ENCODE data around the gene MINDY4.

The MINDY4 gene

DNA sequence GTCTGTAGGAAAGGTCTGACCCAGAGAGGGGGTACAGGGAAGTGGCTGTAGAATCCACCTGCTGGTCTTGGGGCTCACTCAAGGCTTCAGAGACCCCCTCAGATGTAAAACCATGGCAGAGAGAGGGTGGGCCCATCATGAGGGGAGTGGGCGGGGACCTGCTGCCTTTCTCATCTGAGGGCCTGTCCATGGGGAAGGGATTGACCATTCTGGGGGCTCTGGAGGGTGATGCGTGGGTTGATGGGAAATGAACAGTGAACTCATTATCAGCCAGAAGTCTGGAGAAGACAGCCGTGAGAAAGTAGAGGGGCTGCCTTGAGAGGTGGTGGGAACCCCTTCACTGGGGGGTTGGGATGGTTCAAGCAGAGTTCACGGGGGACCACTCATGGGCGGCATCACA, 66.8 kb downstream of the MINDY4 start:
- DNase-seq: no peak

DNA sequence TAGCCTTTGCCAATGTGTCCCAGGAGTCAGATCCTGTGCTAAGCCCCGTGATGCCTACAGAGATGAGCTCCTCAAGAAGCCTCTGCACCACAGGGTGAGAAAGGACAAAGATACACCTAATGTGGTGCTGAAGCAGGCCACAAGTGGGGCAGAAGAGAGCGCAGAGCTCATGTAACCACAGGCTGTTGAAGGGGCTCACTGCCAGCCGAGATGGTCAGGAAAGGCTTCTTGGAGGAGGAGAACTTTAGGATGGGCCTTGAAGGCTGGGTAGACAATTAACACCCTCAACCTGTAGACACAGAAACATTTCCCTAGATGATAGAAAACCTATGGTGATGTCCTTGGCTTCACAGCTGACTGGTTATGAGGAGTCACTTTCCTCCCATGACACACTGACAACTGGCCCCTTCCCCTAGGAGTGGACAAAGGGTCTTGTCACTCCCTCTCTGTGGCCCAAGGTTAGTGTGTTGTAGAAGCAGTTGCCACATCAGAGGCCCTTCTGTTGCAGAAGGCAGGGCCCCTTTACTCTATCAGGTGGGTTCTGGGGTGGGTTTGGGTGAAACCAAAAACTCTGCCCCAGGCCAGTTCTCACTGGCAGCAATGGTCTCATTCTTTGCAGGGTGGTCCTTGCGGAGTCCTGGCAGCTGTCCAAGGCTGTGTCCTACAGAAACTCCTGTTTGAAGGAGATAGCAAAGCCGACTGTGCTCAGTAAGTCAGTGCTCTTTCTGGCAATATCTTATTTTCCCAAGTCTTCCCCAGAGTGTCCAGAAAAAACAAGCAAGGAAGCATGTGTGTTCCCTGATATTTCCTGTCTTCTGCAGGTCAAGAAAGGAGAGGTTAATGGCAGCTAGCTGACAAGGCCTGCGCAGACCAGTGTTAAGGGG, 69.2 kb downstream of the MINDY4 start:
- DNase-seq: no peak

DNA sequence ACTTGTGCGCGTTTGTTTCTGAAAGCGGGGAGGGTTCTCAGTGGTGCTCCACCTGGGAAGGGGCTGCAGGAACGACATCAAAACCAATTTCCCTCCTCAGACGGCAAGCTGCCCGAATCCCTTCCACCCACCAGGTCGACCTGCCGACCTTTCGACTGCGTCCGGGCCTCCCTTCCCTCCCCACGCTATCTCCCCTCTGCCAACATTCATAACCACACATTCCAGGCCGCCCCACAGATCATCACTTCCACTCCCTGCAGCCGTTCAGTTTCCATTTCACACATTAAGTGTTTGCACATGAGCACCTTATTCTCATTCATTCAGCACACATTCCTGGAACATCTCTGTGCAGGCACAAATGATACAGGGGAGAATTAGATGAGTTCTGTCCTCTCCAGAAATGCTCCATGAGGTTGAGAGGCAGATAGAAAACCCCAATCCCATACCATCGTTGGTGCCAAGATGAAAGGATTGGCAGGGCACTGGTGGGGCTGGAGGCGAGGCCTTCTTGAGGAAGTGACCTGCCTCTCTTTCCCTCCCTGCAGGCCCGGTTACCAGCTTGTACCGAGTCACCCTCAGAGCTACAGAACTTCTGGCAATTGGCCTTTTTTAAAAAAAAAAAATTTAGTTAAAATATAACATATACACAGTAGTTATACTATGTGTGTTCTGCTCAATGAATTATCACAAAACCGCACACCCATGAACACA, 70.0 kb downstream of the MINDY4 start:
- DNase-seq: no peak

DNA sequence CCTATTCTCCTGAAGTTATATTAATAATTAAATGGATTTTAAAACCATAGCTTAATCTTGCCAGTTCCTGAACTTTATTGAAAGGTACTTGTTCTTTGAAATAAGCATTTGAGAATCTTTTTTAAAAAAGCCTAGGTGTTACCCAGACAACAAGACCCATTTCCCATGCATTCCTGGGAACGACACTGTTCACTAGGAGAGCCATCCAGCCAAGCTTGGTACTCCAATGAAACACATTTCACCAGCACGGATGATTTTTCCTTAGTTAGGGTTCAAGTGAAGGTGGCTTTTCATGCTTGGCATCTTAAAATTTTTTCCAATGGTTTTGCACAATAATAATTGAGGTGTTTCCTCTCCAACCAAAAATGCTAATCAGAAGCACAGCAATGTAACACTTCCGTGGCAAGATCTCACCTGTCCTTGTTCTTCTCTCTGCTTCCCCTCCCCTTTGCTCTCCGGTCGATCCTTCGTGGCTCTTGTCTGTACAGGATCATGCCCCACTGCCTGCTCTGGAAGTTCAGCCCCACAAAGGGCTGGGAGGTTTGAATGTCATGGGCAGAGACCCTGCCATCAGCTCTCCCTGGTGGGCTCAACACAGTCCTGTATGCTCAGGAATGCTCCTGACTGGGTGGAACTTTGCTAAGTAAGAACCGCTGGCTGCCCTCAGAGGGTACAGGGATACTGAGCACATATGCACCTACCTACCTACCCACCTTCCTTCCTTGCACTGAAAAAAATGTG, 70.8 kb downstream of the MINDY4 start:
- no peak for DNase-seq

DNA sequence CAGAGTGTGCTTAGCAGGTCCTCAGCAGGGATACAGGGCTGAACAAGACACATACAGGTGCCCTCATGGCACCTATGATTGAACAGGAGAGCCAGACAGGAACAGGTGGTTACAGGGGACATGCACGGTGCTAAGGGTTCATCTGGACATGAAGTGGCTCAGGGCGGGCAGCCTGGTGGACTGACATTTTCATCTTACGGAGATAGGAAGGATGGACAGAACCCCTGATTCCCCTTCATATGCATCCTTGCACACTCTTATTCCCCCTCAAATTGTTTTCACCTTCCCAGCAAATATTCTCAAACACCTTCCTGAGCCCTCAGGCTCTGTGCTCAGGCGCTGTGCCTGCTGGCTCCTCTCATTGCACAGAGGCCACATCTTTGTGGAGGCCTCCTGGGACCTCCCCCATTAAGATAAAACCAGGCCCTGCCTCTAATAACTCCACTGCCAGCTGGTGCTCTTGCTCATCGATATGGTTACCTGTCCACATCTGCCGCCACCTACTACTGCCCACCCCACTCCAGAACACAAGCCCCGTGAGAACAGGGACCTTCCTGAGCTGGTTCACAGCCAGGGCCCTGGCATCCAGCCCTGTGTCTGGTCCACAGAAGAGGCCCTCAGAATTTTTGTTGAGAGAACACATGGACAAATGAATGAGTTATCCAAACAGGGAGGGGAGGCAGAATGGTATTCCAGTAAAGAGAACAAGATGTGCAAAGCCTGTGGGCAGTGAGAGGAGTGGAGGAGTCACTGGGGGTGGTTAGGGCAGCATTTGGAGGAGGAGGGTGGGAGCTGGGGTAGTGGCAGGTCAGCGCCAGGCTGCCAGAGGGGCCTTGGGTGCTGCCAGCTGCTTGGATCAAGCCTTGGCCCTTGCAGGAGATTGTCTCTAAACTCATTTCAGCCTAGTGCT, 71.6 kb downstream of the MINDY4 start:
- no peak for DNase-seq

DNA sequence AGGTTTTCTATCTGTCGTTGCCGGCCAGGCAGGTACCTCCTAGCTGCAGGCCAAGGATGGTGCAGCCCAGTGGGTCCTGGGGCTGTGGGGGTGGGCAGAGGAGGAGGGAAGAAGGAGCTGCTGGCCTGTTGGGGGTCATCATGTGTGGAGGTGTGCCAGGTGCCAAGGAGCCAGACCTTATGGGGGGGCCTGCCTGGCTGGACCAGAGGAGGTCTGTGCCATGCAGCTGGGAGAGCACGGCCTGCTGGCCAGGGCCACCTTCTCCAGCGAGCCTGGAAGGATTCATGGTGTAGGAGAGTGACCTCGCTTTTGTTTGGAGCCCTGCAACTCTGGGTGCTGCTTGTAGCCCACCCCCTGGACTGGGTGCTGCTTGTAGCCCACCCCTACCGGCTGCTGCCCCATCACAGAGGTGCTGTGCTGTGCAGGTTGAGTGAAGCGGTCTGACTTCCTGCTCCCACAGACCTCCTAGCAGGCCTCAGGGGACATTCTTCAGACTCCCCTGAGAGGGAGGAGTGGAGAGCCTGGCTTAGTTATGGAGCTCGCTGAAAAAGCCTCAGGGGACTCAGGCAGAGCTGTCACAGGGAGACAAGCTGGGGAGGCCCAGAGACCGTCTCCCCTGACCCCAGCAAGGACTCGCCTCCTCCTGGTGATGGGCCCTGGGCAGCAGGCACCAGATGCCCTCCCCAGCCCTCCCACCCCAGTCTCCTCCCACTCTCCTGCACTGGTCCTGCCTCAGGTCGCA, 72.7 kb downstream of the MINDY4 start:
- peak; percentile 22 for DNase-seq

DNA sequence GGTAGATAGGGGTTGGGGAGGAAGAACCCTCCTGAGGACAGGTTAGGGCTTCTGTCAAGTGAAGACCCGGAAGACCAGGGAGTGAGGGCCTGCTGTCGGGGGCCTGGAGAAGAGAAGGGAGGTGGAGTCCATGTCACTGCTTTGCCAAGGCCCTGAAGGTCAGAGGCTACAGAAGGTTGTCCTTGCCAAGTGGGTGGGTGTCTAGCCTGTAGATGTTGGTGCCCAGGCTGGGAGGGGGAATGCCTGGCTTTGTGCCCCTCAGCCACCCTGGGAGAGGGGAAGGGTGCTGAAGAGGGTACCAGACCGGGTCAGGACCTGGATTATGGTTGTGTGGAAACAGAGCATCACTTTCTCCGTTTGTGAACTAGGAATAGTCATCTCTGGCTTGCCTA, 73.3 kb downstream of the MINDY4 start:
- DNase-seq: no peak

DNA sequence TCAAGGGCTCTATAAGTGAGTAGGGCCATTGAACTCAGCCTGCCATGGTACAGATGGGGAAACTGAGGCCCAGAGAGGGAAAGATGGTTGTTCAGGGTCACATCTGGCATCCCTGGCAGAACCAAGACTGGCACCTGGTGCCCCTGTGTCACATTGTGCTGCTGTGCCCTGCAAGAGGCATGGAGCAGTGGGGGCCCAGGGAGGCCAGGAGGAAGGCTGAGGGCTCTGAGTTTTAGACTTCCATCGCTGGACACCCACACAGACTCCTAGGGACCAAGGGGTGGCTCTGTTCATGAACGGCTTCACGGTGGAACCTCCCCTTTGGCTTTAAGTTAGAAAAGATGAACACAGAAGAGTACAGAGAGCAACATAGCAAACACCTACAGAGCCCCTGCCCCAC, 73.7 kb downstream of the MINDY4 start:
- DNase-seq: no peak

DNA sequence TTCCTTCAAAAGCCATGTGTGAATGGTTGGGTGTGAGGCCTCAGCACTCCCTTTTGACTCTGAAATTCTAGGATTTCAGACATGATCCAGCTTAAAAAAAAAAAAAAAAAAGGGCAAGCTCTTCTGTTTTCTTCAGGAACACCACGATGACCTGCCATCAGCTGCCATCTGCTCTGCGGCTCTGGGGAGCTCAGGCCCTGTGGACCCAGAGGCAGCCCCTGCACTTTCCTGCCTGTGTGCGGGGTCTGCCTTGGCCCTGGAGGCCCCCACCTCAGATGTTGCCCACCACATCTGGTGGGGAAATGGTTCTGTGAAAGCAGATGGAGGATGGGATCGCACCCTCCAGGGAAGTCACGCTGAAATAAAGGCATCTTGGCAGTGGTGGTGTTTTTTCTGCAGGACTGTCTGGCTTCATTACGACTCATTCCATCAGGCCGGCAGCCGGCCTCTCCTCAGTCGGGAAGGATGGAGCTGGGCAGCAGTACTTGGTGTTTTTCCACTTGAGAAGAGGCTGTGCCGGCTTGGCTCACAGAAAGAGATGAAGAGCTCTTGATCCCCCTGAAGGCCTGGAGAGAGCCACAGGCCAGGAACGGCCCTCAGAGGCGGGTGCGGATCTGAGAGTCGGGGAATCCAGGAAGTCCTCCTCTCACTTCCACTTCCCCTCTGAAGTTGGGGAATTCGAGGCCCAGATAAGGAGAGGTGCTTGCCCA, 74.4 kb downstream of the MINDY4 start:
- no peak for DNase-seq

DNA sequence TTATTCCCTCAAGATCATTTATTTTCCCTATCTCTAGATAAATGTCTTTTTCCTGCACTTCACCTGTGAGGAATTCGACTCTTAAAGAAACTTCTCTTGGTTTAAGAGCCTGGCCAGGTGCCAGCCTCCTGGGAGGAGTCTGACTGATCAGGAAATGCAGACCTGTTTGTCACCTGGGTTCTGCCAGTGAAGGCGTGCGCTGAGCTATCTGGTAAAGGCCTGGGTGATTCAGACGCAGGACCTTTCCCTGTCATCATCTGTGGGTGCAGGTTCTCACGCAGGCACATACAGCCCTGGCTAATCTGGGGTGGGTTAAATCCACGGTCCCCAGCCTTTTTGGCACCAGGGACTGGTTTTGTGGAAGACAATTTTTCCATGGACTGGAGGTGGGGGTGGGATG, 75.2 kb downstream of the MINDY4 start:
- DNase-seq: no peak

DNA sequence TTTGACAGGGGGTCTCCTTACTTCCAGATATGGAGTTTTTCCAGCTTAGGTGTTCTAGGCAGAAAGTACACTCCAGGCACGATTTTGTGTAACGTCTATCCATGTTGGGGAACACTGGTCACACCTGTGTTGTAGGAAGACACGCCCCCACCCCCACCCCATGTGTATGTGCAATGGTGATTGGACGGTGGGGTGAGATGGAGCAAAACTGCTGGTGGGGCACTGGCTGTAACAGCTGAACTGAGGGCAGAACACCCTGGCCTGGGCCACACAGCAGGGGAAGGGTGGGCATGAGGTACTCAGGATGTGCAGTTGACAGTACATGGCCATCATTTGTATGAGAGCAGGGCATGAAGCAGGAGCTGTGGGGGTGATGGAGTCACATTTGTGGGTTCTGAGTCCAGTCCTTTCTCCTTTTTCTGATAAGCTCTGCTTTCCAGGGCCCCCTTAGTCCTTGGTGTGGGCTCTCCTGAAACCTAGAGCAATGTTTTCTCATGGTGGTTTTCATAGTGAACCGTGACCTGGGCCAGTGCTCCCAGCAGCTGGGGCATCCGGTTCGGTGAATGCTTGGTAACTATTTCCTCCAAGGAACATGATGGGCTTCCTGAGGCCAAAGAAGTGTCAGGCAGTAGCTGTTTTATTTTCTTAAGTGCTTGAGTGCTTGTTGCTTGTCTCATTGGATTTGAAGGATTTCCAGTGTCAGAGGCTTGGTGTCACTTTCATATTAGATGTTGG, 77.1 kb downstream of the MINDY4 start:
- DNase-seq: no peak

DNA sequence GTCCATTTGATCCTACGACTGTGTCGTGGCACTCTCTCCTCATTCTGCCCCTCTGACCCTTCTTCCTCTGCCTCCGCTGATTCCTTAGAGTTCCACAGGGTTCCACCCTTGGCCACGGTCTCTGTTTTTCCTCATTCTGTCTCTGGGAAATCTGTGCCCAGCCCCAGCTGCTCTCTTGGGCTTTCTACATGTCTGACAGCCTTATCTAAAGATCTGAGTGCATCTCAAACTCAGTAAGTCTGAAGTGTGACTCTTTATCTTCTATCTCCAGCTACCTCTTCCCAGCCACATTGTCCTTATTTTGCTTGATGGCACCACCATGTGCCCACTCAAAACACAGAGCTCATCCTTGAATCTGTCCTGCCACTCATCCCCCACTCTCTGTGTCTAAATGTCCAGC, 78.3 kb downstream of the MINDY4 start:
- DNase-seq: no peak

DNA sequence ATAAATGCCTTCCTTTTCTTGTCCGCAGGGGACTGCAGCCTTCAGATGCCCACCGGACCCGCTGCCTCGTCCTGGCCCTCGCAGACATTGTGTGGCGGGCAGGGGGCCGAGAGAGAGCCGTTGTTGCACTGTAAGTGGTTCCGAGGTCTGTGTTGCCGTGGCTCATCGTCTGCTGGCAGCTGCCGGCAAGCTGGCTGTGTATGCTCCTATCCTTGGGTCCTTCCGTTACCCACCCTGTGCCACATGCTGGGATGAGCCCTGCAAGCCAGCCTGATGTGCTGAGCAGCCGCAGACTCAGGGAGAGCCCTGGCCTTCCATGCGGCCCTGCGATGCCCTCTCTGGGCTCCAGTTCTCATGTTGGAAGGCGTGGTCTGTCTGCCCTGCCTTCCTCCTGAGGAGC, 79.2 kb downstream of the MINDY4 start:
- no peak for DNase-seq

DNA sequence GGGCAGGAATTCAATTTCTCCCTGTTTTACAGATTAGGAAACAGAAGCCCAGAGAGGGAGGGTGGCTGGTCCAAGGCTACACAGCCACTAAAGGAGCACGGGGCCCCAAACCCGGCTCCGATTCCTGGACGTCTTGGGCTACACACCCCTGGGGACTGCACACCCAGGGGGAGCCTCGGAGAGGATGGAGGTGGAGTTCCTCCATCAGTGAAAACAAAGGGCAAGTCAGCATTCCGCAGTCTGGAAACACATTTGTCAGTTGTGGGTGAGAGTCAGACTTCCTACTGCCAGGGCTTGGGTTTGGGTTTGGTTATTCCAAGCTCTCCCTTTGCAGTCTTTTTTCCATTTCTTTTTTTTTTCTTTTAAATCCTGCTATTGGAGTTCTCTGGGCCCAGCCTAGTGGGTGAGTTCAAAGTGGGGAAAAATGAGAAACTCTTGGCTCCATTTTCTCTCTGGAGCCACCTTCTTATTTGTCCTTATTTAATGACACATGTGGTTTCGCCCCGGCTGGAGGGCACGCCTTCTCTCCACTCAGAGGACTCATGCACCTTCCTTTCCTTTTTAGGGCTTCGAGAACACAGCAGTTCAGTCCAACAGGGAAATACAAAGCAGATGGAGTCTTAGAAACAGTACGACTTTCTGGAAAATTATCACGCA, 80.6 kb downstream of the MINDY4 start:
- DNase-seq: no peak

DNA sequence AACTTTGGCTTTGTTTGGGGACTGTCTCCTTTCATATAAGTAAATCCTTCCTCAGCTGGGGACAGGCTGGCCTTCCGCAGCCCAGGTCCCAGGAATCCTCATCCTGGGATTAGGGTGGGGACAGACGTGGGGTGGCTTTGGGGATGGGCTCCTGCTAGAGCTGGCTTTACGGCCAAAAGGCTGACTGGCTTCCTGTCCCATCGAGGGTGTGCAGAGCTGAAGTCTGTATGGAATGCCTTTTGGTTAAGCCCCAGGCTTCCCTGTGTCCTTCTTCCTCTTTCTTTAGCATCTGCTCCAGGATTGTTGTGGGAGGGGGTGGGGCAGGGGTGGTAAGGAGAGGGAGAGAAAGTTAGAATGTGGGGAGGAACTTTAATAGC, 81.1 kb downstream of the MINDY4 start:
- DNase-seq: no peak

DNA sequence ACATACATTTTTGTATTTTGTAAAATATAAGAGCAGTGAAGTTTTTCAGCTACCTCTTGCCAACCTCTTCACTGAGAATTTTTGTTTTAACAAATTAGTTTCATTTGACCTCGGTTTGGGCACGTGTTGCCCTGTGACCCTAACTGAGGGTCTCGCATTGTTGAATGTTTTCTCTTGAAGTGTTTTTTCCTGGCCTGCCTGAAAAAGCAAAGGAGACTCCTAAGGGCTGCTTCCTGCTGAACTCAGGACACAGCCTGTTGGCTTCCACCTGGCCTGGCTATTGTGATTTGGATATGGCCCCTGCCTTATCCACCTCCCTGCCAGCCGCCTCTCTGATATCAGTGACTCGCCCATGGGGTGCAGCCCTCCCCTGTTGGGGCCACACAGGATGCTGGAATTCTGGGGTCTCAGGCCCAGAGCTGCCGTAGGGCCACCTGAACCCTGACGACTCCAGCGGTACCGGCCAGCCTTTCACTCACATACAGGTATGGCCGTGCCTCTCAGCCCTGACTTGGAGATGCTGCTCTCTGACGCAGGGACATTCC, 81.6 kb downstream of the MINDY4 start:
- no peak for DNase-seq

DNA sequence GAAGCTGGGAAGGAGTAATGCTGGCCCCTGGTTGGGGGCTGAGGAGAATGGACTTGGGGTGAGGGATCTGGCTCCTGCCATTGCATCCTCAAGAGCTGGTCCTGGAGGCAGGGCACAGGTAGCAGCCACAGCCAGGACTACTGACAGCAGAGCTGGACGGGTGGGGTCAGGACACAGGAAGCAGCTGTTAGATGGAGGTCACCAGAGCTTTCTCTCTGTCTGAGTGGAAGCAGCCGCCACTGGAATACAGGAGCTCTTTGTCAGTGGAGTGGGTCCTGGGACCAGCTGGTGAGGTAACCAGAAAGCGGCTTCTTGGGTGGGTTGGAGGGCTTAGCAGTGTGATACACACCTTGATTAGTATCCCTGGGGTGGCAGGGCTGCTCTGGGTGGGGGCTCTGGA, 82.4 kb downstream of the MINDY4 start:
- no peak for DNase-seq

DNA sequence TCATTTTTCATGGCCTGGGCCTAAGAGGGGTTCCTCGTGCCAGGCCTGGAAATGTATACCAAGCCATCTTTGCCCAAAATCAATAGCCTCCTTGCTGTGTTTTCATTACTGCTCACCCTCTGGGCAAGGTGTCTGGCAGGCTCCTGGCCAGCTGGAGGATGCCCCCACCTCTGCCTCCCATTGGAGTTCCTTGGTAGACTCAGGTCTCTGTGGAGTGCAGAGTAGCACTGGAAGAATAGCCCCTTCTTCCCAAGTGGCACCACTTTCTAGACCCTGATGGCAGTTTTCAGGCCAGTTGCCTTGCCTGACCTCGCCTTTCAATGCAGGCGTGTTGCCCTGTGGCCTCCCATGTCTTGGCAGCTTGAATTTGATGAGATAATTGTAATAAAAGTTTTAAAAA, 84.7 kb downstream of the MINDY4 start:
- no peak for DNase-seq

DNA sequence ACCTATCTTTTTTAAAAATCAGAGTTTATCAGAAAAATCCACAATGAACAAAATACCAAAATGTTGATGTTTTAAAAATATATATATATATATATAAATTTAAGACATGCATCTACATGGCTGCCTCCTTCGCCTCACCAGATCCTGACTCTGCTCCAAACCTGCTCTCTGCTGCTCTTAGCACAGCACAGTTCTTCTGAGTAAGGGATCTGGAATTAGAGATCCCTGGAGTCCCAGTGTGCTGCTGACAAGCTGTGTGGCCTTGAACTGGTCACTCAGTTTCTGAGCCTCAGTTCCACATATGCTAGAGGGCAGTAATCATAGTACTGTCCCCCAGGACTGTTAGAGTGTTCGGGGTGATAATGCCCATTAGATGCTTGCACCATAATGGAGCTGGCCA, 87.4 kb downstream of the MINDY4 start:
- DNase-seq: no peak

All from NCI-H2107 (cell line).